Liver (tissue), 9 donors: ENCODE data around the gene MAN1C1. TPM values are rescaled to one million over a fixed set of nuclear protein-coding genes. Genes with fewer than 3 reads are reported as not detected.

Experiments
- DNase-seq: peaks from one replicate; pipeline ENCODE4 v3.0.0-alpha.2; 2017; ENCODE audit warnings: low spot score
- H3K27ac ChIP-seq, 2 donors: one replicate each; pipeline ENCODE4 v1.7.0; 2013; ENCODE audit warnings: inconsistent platforms in 2 of 2, low read length in 2 of 2, control low read depth in 1 of 2, low read depth in 1 of 2, mild to moderate bottlenecking in 1 of 2
- H3K27me3 ChIP-seq, 4 donors: one replicate each; pipeline versions ENCODE4 v1.6.1 to v1.7.0; 2013; ENCODE audit warnings: low read length in 3 of 4, inconsistent platforms in 1 of 4, mild to moderate bottlenecking in 1 of 4, moderate library complexity in 1 of 4; ENCODE audit not compliant: control insufficient read depth in 4 of 4, insufficient read depth in 4 of 4
- H3K36me3 ChIP-seq, 4 donors: one replicate each; pipeline versions ENCODE4 v1.6.1 to v1.7.0; 2013; ENCODE audit warnings: low read length in 3 of 4, mild to moderate bottlenecking in 3 of 4, low read depth in 1 of 4, moderate library complexity in 1 of 4; ENCODE audit not compliant: control insufficient read depth in 4 of 4, insufficient read depth in 3 of 4
- H3K4me1 ChIP-seq, 4 donors: one replicate each; pipeline versions ENCODE4 v1.6.1 to v1.7.0; 2013; ENCODE audit warnings: low read length in 3 of 4, mild to moderate bottlenecking in 3 of 4, moderate library complexity in 1 of 4; ENCODE audit not compliant: control insufficient read depth in 4 of 4, insufficient read depth in 4 of 4
- H3K4me3 ChIP-seq, 3 donors: one replicate each; pipeline versions ENCODE4 v1.6.1 to v1.7.0; 2013; ENCODE audit warnings: low read length in 3 of 3, control low read depth in 1 of 3, low read depth in 1 of 3, mild to moderate bottlenecking in 1 of 3
- H3K9ac ChIP-seq, 2 donors: one replicate each; pipeline ENCODE4 v1.7.0; 2013; ENCODE audit warnings: low read length in 2 of 2, mild to moderate bottlenecking in 2 of 2, moderate library complexity in 2 of 2, control low read depth in 1 of 2, low read depth in 1 of 2
- H3K9me3 ChIP-seq, 4 donors: one replicate each; pipeline versions ENCODE4 v1.6.1 to v1.7.0; 2013; ENCODE audit warnings: low read length in 3 of 4; ENCODE audit not compliant: control insufficient read depth in 4 of 4
- EGR1 ChIP-seq, 2 donors: IDR thresholded peaks; 2 replicates each; pipeline ENCODE4 v1.6.1; 2016 to 2018; ENCODE audit warnings: antibody characterized with exemption in 2 of 2, low read depth in 2 of 2
- FOXA1 ChIP-seq: IDR thresholded peaks from 2 replicates; pipeline ENCODE4 v1.6.1; 2016; ENCODE audit warnings: antibody characterized with exemption
- GABPA ChIP-seq, 2 donors: IDR thresholded peaks in 1 of 2; conservative IDR thresholded peaks in 1 of 2; 2 replicates each; pipeline ENCODE4 v1.6.1; 2016; ENCODE audit warnings: antibody characterized with exemption in 2 of 2, mild to moderate bottlenecking in 1 of 2, moderate library complexity in 1 of 2
- HNF4A ChIP-seq, 2 donors: conservative IDR thresholded peaks; 2 replicates each; pipeline ENCODE4 v1.6.1; 2016; ENCODE audit warnings: antibody characterized with exemption in 2 of 2, mild to moderate bottlenecking in 2 of 2
- JUND ChIP-seq, 2 donors: IDR thresholded peaks; 2 replicates each; pipeline ENCODE4 v1.6.1; 2016; ENCODE audit warnings: antibody characterized with exemption in 2 of 2
- RAD21 ChIP-seq, 2 donors: IDR thresholded peaks; 2 replicates each; pipeline ENCODE4 v1.6.1; 2016; ENCODE audit warnings: antibody characterized with exemption in 2 of 2, mild to moderate bottlenecking in 2 of 2
- RXRA ChIP-seq, 2 donors: IDR thresholded peaks; 2 replicates each; pipeline ENCODE4 v1.6.1; 2017 to 2018; ENCODE audit warnings: antibody characterized with exemption in 2 of 2, mild to moderate bottlenecking in 1 of 2
- TAF1 ChIP-seq: conservative IDR thresholded peaks from 2 replicates; pipeline ENCODE4 v1.6.1; 2016; ENCODE audit warnings: antibody characterized with exemption, mild to moderate bottlenecking
- YY1 ChIP-seq: IDR thresholded peaks from 2 replicates; pipeline ENCODE4 v1.6.1; 2016; ENCODE audit warnings: antibody characterized with exemption, mild to moderate bottlenecking
- WGBS: extraction: QIAGEN DNeasy Blood & Tissue Kit; methylation state at CpG from one replicate; pipeline ENCODE4 v1.1.7; 2013; 5-methylcytosine and 5-hydroxymethylcytosine counted together
- polyA plus RNA-seq, 2 donors: library from polyadenylated mRNA; stranded (reverse) in 1 of 2; unstranded in 1 of 2; fragments of 200-250 nt in 1 of 2; fragments of >200 nt in 1 of 2; fragmentation: Nextera tagmentation in 1 of 2; extraction: Ambion mirVana in 1 of 2; gene quantifications; one replicate each; pipeline versions ENCODE4 v1.2.1 to v1.2.3, GENCODE V29; 2013 to 2015
- total RNA-seq, 2 donors: library from RNA; depleted of rRNA; stranded (reverse); fragments of >200 nt; gene quantifications; one replicate each; pipeline ENCODE4 v1.2.3, GENCODE V29; 2014
- TF ChIP-seq, protein P1 (sequence below): IDR thresholded peaks from 2 replicates; pipeline ENCODE4 v1.6.1; 2016; ENCODE audit warnings: antibody characterized with exemption
- TF ChIP-seq, protein P2 (sequence below): IDR thresholded peaks from 2 replicates; pipeline ENCODE4 v1.6.1; 2016; ENCODE audit warnings: antibody characterized with exemption
- TF ChIP-seq, protein P3 (sequence below): fragments of 150-350 bp; IDR thresholded peaks from 2 replicates; pipeline ENCODE4 v1.5.1; 2017; ENCODE audit warnings: improper control_type of control experiment, low read depth, low read length; ENCODE audit not compliant: missing input control
- donor health status: healthy.
- donor health status: healthy.
- donor health status: healthy.
- donor health status: healthy.
- donor health status: healthy.

Gene MAN1C1
- total and polyA plus RNA-seq, 4 donors, result 6.3 to 16.0 (median 8.1) TPM

DNA sequence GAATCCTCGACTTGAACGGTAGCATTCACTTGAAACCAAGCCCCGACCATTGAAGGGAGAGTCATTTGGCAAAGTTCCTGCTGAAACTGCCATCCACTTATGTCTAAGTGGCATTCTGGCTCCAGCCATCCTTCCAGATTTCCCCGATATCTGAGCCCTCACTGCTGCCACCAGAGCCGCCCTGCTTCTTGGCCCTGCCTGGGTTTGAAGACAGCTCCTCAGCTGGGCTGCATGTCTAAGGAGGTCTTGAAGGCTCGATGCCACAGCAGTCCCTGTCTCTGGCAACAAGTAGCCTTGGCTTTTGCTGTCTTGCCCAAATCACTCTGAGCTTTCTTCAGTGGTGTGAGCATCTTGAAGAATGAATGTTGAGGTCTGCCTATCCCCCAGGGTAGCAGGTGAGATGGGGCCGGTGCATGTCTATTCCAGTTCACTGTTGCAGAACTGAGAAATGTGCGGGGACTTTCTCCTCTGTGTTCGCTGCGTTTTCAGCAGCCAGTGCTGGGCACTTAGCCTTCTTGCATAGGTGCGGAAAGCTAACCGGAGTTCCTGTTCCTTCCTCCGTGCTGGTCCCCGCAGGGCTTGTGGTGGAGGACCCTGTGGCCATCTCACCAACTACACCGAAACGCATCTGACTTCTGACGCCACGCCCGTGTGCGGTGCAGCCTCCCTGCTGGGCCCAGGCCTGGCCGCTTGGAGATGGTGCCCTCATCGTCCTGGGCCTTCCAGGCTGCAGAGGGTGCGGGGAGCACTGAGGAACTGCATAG lies 29.2 kb downstream of the MAN1C1 start:
- TF ChIP-seq FOXA1, result no peak
- no peak for TF ChIP-seq RAD21 (IDR thresholded peaks at IDR 0.05)
- no peak for TF ChIP-seq HNF4A (conservative IDR thresholded peaks at IDR 0.05)
- no peak for TF ChIP-seq RXRA (IDR thresholded peaks at IDR 0.05)
- no peak for TF ChIP-seq YY1
- TF ChIP-seq, protein P1, sequence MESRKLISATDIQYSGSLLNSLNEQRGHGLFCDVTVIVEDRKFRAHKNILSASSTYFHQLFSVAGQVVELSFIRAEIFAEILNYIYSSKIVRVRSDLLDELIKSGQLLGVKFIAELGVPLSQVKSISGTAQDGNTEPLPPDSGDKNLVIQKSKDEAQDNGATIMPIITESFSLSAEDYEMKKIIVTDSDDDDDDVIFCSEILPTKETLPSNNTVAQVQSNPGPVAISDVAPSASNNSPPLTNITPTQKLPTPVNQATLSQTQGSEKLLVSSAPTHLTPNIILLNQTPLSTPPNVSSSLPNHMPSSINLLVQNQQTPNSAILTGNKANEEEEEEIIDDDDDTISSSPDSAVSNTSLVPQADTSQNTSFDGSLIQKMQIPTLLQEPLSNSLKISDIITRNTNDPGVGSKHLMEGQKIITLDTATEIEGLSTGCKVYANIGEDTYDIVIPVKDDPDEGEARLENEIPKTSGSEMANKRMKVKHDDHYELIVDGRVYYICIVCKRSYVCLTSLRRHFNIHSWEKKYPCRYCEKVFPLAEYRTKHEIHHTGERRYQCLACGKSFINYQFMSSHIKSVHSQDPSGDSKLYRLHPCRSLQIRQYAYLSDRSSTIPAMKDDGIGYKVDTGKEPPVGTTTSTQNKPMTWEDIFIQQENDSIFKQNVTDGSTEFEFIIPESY, result no peak
- TF ChIP-seq, protein P2, sequence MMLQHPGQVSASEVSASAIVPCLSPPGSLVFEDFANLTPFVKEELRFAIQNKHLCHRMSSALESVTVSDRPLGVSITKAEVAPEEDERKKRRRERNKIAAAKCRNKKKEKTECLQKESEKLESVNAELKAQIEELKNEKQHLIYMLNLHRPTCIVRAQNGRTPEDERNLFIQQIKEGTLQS, result no peak
- TF ChIP-seq JUND (IDR thresholded peaks at IDR 0.05), result no peak
- Histone ChIP-seq H3K27me3 (no peaks in the 10 kb centered on the region), H3K9me3 (no peaks in the 10 kb centered on the region), H3K27ac (no peak overlapping the region), H3K9ac (no peak overlapping the region), H3K4me3 (no peak overlapping the region), H3K4me1 (peaks cover 7 to 19% (median 17%) of the 10 kb centered on the region in 4 donors), H3K36me3 (no peaks in the 10 kb centered on the region)
- no peak for DNase-seq
- WGBS, result 95% methylated on average over 23 of the region's 23 CpGs

DNA sequence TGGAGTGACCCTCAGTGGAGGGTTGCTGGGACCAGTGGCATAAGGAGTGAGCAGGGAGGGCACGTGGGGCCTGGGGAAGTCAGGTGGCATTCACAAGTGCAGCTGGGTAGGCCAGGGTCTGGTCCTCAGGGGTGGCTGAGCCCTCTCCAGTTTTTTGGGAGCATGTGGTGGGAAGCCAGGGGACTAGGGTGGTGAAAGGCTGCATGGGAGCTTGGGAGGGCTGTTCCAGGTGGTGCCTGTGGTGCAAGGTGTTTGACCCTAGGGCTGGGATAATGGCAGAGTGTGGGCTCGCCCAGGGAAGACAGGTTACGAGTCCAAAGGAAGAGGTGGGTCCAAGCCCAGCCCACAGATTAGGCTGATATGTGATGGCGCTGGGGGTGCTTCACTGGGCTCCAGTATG lies 30.5 kb downstream of the MAN1C1 start:
- Histone ChIP-seq H3K4me1 (peaks cover 6 to 14% (median 12%) of the 10 kb centered on the region in 4 donors), H3K27ac (no peak overlapping the region), H3K36me3 (no peaks in the 10 kb centered on the region), H3K9me3 (no peaks in the 10 kb centered on the region), H3K9ac (no peak overlapping the region), H3K4me3 (no peak overlapping the region), H3K27me3 (no peaks in the 10 kb centered on the region)
- TF ChIP-seq TAF1, result no peak
- no peak for TF ChIP-seq EGR1 (IDR thresholded peaks at IDR 0.05; ENCODE audit: low read depth in 2 of 2)
- TF ChIP-seq, protein P1, result no peak
- no peak for TF ChIP-seq RXRA (IDR thresholded peaks at IDR 0.05)
- TF ChIP-seq, protein P3, sequence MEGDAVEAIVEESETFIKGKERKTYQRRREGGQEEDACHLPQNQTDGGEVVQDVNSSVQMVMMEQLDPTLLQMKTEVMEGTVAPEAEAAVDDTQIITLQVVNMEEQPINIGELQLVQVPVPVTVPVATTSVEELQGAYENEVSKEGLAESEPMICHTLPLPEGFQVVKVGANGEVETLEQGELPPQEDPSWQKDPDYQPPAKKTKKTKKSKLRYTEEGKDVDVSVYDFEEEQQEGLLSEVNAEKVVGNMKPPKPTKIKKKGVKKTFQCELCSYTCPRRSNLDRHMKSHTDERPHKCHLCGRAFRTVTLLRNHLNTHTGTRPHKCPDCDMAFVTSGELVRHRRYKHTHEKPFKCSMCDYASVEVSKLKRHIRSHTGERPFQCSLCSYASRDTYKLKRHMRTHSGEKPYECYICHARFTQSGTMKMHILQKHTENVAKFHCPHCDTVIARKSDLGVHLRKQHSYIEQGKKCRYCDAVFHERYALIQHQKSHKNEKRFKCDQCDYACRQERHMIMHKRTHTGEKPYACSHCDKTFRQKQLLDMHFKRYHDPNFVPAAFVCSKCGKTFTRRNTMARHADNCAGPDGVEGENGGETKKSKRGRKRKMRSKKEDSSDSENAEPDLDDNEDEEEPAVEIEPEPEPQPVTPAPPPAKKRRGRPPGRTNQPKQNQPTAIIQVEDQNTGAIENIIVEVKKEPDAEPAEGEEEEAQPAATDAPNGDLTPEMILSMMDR, result no peak
- TF ChIP-seq FOXA1, result no peak
- TF ChIP-seq GABPA (IDR thresholded peaks at IDR 0.05 in 1 of 2, conservative IDR thresholded peaks at IDR 0.05 in 1 of 2), result no peak
- no peak for DNase-seq
- 92% methylated on average over 4 of the region's 4 CpGs for WGBS
